Activated CD4-positive, alpha-beta T cell treated with anti-CD3 and anti-CD28 coated beads, Interleukin-2, amount 10 ng/mL, durations not matched to agents 24 days and 14 days (primary cell): ENCODE results near the gene TMEM51. TPM values are rescaled to one million over a fixed set of nuclear protein-coding genes. Genes with fewer than 3 reads are reported as not detected.
"Not testable (repeated sequence)": the region's sequence is repeated elsewhere in the genome, so short reads cannot be mapped to it uniquely, and the experiment has no call there.

Experiments used
- DNase-seq: peaks from one replicate; pipeline ENCODE4 v3.0.0; 2022
- H3K27ac Mint-ChIP-seq: one replicate; pipeline ENCODE4 v1.8.0; 2022; ENCODE audit warnings: mild to moderate bottlenecking, mixed read lengths
- H3K27me3 Mint-ChIP-seq: one replicate; pipeline ENCODE4 v1.8.0; 2022; ENCODE audit warnings: mixed read lengths
- H3K36me3 Mint-ChIP-seq: one replicate; pipeline ENCODE4 v1.8.0; 2022; ENCODE audit warnings: low read depth, mild to moderate bottlenecking, mixed read lengths
- H3K4me1 Mint-ChIP-seq: one replicate; pipeline ENCODE4 v1.8.0; 2021; ENCODE audit warnings: mixed read lengths
- H3K4me3 Mint-ChIP-seq: one replicate; pipeline ENCODE4 v1.8.0; 2022; ENCODE audit warnings: mild to moderate bottlenecking, moderate library complexity, mixed read lengths
- H3K9me3 Mint-ChIP-seq: one replicate; pipeline ENCODE4 v1.8.0; 2021; ENCODE audit warnings: mixed read lengths
- intact Hi-C: fragments of 100-400 bp; cut with micrococcal nuclease; formaldehyde crosslinking; loops from one replicate; pipeline ENCODE4 v1.15.1; 2023
- total RNA-seq: library from RNA; stranded (reverse); gene quantifications from 2 replicates; pipeline ENCODE4 v1.2.3, GENCODE V29; 2022

The TMEM51 gene
- total RNA-seq, 1 donor from 2014 or later = 0.14 TPM

DNA sequence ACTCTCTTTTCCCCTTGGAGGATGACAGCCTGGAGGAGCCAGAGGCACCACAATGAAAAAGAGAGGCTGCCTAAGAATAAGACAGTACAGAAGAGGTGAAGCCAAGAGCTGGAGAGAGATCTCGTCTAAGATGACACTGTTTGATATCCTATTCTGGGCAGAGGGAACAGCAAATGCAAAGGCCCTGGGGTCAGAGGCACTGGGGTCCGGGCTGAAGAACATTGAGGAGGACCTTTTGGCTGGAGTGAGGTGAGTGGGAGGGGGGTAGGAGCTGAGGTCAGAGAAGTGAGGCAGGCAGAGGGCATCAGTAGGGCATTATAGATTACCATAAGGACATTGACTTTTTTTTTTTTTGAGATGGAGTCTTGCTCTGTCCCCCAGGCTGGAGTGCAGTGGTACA is 19.3 kb upstream of the TMEM51 start:
- intact Hi-C loops = no loop called here
- Mint-ChIP-seq H3K27me3 (peaks cover 57% of the 10 kb centered on the region), H3K36me3 (no peaks in the 10 kb centered on the region), H3K9me3 (no peaks in the 10 kb centered on the region), H3K27ac (no peak overlapping the region), H3K4me3 (no peak overlapping the region), H3K4me1 (peaks cover 6% of the 10 kb centered on the region)
- DNase-seq = no peak

DNA sequence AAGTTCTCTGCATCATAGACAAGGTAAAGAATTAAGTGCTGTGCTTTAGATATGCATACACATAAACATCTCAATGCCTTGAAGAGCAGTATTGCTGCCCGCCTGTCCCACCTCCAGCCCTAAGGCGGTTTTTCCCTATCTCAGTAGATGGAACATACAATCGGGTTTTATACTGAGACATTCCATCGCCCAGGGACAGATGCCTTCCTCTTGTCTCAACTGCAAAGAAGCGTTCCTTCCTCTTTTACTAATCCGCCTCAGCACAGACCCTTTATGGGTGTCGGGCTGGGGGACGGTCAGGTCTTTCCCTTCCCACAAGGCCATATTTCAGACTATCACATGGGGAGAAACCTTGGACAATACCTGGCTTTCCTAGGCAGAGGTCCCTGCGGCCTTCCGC is 17.9 kb upstream of the TMEM51 start:
- peaks cover 56% of the 10 kb centered on the region for H3K27me3 Mint-ChIP-seq
- H3K27ac Mint-ChIP-seq, DNase-seq, H3K4me1 Mint-ChIP-seq, H3K9me3 Mint-ChIP-seq, H3K4me3 Mint-ChIP-seq, intact Hi-C loops, H3K36me3 Mint-ChIP-seq: not testable (repeated sequence)

DNA sequence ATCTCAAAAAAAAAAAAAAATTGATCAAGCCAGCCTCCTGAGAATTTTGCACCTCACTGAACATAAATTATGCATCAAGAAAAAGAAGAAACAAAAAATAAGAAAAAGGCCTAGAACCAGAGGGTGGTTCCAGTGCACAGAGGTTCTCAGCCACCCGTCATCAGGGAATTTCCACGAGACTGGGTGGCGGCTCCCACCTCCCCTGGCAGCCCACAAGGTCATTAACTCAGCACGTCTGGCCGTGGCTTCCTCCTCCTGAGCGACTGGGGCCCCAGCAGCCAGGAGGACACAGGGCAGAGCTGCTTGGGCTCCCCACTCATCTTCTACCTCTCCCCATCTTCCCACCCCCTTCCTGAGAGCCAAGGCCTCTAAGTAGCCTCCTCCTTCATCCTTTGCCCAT is 15.7 kb upstream of the TMEM51 start:
- Mint-ChIP-seq H3K4me1 (peaks cover 13% of the 10 kb centered on the region), H3K9me3 (no peaks in the 10 kb centered on the region), H3K27ac (no peak overlapping the region), H3K27me3 (peaks cover 57% of the 10 kb centered on the region), H3K4me3 (no peak overlapping the region), H3K36me3 (no peaks in the 10 kb centered on the region)
- intact Hi-C loops = no loop called here
- no peak for DNase-seq

DNA sequence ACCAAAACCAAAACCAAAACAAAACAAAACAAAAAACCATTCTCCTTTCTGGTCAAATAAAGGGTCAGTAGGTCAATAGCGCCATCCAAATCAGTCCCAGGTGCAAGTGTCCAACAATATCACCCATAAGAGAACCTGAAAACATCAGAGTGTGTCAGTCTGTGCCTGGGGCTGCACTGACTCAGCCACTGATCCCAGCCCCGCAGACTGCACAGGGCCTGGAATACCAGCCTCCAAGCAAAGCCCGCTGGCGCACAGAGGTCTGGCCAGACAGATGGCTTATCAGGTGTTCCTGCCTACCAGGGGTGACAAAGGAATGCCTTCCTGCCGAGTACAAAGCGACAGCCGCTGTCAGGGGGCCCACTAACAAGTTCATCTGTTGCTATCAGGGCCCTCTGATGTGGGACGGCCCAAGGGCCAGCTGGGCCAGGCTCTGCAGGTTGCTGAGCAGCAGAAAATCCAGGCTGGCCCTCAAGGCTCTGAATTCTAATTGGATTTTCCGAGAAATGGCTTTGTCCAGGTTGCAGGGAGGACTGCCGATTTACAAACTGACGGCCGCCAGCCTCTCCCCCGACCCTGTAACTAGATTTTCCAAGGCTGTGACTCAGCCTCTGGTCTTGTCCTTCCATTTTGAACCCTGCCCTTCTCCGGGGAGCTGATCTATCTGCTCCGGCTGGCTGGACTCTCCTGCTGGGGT is 13.7 kb upstream of the TMEM51 start:
- no peak overlapping the region for H3K27ac Mint-ChIP-seq
- peaks cover 55% of the 10 kb centered on the region for H3K27me3 Mint-ChIP-seq
- H3K4me1 Mint-ChIP-seq = peaks cover 13% of the 10 kb centered on the region
- no peaks in the 10 kb centered on the region for H3K36me3 Mint-ChIP-seq
- no peak for DNase-seq
- H3K4me3 Mint-ChIP-seq = no peak overlapping the region
- no peaks in the 10 kb centered on the region for H3K9me3 Mint-ChIP-seq
- intact Hi-C loops = no loop called here

DNA sequence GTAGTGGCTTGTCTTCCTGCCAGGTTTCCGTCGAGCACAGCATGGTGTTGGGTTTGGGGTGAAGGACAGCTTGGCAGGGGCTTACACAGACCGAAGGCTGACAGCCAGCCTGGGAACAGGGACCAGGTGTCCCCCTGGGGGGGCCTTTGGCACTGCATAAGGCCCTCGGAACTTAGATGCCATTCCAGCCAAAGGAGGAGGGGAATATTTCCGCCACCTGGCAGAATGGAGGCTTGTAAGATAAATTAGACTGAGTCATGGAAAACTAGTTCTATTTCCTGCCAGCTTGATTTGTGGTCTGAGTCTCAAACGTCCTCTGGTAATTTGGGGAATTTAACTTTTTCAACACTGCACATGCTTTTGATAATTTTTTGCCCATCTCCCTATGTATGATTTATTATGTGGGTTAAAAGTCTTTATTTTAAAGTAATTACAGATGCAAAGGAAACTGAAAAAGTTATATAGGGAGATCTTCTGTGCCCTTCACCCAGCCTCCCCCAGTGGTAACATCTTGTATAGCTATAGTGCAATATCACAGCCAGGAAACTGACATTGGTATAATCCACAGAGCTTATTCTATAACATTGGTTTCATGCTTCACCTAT is 11.5 kb upstream of the TMEM51 start:
- intact Hi-C loops = no loop called here
- H3K27ac Mint-ChIP-seq = no peak overlapping the region
- H3K4me3 Mint-ChIP-seq = no peak overlapping the region
- H3K27me3 Mint-ChIP-seq = peaks cover 56% of the 10 kb centered on the region
- DNase-seq = no peak
- no peaks in the 10 kb centered on the region for H3K36me3 Mint-ChIP-seq
- H3K9me3 Mint-ChIP-seq = no peaks in the 10 kb centered on the region
- H3K4me1 Mint-ChIP-seq = peaks cover 13% of the 10 kb centered on the region

DNA sequence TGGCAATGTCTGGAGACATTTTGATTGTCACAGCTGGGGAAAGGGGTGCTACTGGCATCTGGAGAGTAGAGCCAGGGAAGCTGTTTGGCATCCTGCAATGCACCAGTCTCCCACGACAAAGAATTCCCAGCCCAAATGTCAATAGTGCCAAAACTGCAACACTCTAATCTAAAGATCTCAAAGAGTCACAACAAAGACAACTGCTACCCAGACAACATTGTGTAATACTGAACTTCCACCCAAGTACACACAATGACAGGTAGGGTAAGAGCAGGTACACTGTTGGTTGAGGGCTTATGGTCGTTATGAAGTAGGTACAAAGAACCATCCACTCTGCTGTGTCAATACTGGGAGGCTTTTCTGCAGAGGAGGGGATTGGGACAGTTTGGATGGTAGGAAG is 8.2 kb upstream of the TMEM51 start:
- Mint-ChIP-seq H3K27ac (no peak overlapping the region), H3K27me3 (peaks cover 57% of the 10 kb centered on the region), H3K4me1 (peaks cover 5% of the 10 kb centered on the region), H3K9me3 (no peaks in the 10 kb centered on the region), H3K36me3 (no peaks in the 10 kb centered on the region), H3K4me3 (no peak overlapping the region)
- intact Hi-C loops = no loop called here
- DNase-seq = no peak

DNA sequence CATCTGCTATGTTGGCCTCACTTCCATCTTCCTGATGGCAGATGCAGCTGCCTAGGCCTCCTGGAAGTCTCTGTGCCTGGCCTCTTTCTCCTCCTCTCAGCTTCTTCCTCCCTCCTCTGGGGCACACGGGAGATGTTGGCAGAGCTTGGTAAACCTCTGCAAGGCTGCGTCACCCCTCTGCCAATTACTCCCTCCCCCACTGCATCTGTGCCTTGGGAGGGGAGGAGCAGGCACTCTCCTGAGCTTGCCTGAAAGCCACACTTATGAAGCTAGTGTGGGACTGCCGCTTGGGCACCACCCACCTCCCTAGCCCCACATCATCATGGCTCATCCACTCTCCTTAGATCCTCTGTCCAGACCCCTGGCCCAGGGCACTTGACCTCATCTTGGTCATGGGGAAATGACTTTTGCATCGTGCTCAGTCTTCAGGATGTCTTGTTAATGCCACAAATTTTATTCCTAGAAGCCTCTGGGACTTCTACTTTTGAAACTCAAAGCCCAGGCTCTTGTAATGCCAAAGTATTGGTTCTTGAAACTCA is 7.3 kb upstream of the TMEM51 start:
- no peaks in the 10 kb centered on the region for H3K9me3 Mint-ChIP-seq
- no peak for DNase-seq
- H3K4me1 Mint-ChIP-seq = peaks cover 5% of the 10 kb centered on the region
- intact Hi-C loops = no loop called here
- no peak overlapping the region for H3K27ac Mint-ChIP-seq
- no peak overlapping the region for H3K4me3 Mint-ChIP-seq
- H3K27me3 Mint-ChIP-seq = peaks cover 60% of the 10 kb centered on the region
- no peaks in the 10 kb centered on the region for H3K36me3 Mint-ChIP-seq

DNA sequence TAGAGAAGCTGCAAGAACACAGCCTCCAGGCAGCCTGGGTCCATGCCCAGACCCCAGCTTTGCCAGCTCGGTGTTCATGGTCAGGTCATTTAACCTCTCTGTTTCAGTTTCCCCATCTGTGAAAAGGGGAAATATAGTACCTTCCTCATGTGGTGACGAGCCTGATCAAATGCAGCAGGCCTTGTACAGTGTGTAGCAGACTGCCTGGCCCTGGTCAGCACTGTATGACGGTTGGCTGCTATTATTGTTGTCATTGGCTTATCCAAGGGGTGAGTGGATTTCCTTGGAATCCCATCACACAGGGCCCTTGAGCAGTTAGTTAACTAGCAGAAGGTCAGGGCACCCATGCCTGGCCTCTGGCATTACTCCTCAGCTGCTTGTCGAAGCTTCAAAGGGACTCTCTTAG is 6.6 kb upstream of the TMEM51 start:
- intact Hi-C loops = no loop called here
- H3K36me3 Mint-ChIP-seq = no peaks in the 10 kb centered on the region
- H3K9me3 Mint-ChIP-seq = no peaks in the 10 kb centered on the region
- peaks cover 3% of the 10 kb centered on the region for H3K4me1 Mint-ChIP-seq
- H3K27ac Mint-ChIP-seq = no peak overlapping the region
- DNase-seq = no peak
- H3K4me3 Mint-ChIP-seq = no peak overlapping the region
- H3K27me3 Mint-ChIP-seq = peaks cover 66% of the 10 kb centered on the region

DNA sequence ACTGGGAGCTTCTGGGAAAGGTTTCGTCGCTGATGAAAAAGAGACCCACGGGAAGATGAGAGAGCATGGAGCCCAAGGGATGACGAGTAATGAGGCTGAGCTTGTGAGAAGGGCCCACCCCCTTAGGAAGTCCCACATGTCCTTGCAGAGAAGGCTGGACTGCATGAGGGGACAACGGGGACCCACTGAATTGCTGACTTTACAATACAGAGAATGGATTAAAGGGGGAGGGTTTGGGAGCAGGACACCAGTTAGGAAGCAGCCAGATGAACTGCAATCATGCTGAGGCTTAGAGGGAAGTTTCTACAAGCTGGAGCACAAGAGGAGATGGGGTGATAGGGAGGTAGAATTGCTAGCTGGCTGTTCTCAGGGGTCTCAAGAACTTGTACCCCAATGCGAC is 5.5 kb upstream of the TMEM51 start:
- Mint-ChIP-seq H3K9me3 (no peaks in the 10 kb centered on the region), H3K4me3 (no peak overlapping the region), H3K4me1 (peaks cover 5% of the 10 kb centered on the region), H3K27me3 (peaks cover 65% of the 10 kb centered on the region), H3K36me3 (no peaks in the 10 kb centered on the region), H3K27ac (no peak overlapping the region)
- DNase-seq = no peak
- intact Hi-C loops = no loop called here

DNA sequence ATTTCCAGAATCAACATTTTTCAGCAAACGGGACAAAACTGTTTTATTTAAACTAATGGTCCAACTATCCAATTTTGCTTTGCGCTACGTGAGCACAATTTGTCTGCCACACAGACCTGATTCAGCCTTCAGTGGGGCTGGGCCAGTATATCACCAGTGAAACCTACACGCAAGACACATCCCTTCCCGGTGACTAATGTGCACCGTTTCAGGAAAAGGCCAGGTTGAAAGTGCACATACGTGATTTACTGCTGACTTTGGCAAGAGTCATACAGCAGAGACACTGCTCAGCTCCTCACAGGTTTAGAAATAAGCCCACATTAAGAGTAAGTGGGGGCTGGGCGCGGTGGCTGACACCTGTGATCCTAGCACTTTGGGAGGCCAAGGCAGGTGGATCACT is 5.1 kb upstream of the TMEM51 start:
- H3K27me3 Mint-ChIP-seq = peaks cover 63% of the 10 kb centered on the region
- intact Hi-C loops = no loop called here
- no peak overlapping the region for H3K4me3 Mint-ChIP-seq
- no peaks in the 10 kb centered on the region for H3K9me3 Mint-ChIP-seq
- DNase-seq = no peak
- no peaks in the 10 kb centered on the region for H3K36me3 Mint-ChIP-seq
- peaks cover 5% of the 10 kb centered on the region for H3K4me1 Mint-ChIP-seq
- H3K27ac Mint-ChIP-seq = no peak overlapping the region

DNA sequence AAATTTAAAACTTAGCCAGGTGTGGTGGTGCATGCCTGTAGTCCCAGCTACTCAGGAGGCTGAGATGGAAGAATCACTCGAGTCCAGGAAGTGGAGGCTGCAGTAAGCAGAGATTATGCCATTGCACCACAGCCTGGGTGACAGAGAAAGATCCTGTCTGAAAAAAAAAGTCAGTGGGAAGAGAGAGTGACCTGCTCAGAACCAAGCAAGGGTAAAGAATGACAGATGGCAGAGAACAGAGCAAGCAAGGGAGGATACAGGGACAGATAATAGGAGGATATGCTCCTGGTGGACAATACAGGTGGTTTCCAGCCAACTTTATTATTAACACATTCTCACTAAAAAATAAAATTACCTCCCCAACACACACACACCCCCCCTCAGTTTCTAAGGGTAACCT is 4.6 kb upstream of the TMEM51 start:
- Mint-ChIP-seq H3K27ac (no peak overlapping the region), H3K4me3 (no peak overlapping the region), H3K36me3 (no peaks in the 10 kb centered on the region), H3K9me3 (no peaks in the 10 kb centered on the region), H3K27me3 (peaks cover 62% of the 10 kb centered on the region), H3K4me1 (peaks cover 5% of the 10 kb centered on the region)
- intact Hi-C loops = no loop called here
- DNase-seq = no peak

DNA sequence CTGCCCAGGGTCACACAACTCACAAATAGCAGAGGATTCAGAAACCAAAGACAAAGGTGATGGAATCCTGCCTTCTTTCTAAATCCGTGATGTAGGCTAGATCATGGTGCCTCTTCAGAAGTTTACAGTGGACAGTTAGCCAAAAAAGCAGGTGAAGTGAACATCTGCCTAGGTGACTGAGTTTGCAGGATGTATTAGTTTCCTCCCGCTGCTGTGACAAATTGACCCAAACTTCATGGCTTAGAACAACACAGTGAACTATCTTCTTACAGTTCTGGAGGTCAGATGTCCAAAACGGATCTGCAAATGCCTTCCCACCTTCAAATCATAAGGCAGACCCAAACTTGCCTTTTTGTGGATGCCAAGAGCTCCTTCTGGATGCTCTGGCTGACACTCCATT is 3.2 kb upstream of the TMEM51 start:
- H3K9me3 Mint-ChIP-seq = no peaks in the 10 kb centered on the region
- H3K27ac Mint-ChIP-seq = no peak overlapping the region
- no peaks in the 10 kb centered on the region for H3K36me3 Mint-ChIP-seq
- peaks cover 7% of the 10 kb centered on the region for H3K4me1 Mint-ChIP-seq
- peaks cover 62% of the 10 kb centered on the region for H3K27me3 Mint-ChIP-seq
- intact Hi-C loops = loop anchor here (10.0 kb wide), 1 partner anchor 124 kb away; no protein-coding TSS in a partner anchor
- DNase-seq = no peak
- no peak overlapping the region for H3K4me3 Mint-ChIP-seq

DNA sequence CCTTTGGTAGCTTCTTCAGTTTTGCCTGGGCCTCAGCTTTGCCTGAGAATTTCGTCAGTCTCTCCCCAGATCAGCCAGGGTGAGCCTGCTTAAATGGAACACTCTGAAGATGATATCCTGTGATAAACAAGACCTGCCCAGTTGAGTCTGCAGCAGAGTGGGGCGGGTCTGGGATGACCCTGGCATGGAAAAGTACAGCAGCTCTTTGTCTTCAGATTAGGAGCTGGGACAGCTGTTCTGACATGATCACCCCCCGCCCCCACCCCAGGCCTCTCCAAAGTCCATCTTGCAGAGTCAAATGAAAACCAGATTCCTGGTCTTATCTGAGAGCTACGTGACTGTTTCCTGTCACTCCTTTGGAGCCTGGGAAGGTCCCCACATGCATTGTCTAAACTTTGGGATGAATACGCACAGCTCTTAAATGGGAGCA is 2.2 kb upstream of the TMEM51 start:
- no peak overlapping the region for H3K4me3 Mint-ChIP-seq
- H3K27ac Mint-ChIP-seq = no peak overlapping the region
- H3K27me3 Mint-ChIP-seq = peaks cover 62% of the 10 kb centered on the region
- no peaks in the 10 kb centered on the region for H3K36me3 Mint-ChIP-seq
- H3K4me1 Mint-ChIP-seq = peaks cover 17% of the 10 kb centered on the region
- intact Hi-C loops = loop anchor here (10.0 kb wide), 1 partner anchor 123 kb away; no protein-coding TSS in a partner anchor
- no peak for DNase-seq
- no peaks in the 10 kb centered on the region for H3K9me3 Mint-ChIP-seq

DNA sequence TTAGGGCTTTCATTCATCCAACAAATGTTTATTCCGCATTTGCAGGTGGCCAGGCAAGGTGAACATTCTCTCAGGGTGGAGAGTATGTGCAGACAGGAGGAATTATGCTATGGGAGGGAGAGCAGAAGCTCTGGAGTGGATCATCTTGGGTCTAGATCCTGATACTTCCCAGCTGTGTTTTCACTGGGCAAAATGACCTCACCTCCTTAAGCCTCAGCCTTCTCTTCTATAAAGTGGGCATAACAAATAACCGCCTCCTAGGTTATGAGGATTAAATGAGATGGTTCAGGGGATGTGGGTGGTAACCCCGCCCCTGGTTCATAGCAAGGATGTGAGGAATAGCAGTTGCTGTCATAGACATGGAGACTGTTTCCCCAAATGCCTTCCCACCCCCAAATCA is 1.7 kb upstream of the TMEM51 start:
- DNase-seq = no peak
- Mint-ChIP-seq H3K27me3 (peaks cover 59% of the 10 kb centered on the region), H3K36me3 (no peaks in the 10 kb centered on the region), H3K4me3 (no peak overlapping the region), H3K27ac (no peak overlapping the region), H3K4me1 (peaks cover 22% of the 10 kb centered on the region), H3K9me3 (no peaks in the 10 kb centered on the region)
- intact Hi-C loops = loop anchor here (10.0 kb wide), 1 partner anchor 123 kb away; no protein-coding TSS in a partner anchor
